Tibial nerve (tissue), 4 donors: Measurements from ENCODE around the gene NHSL1.

ENCODE experiments used
- EP300 ChIP-seq, 2 donors: sonication (generic); formaldehyde crosslinking; IDR thresholded peaks; one replicate each; pipeline ENCODE4 v1.6.1; 2017; ENCODE audit warnings: antibody characterized with exemption in 2 of 2, mild to moderate bottlenecking in 1 of 2
- POLR2A ChIP-seq, 2 donors: fragments of 450-650 bp; IDR thresholded peaks; one replicate each; pipeline ENCODE4 v1.6.1; 2017; ENCODE audit warnings: antibody characterized with exemption in 2 of 2, mild to moderate bottlenecking in 2 of 2, moderate library complexity in 2 of 2
- TF ChIP-seq, protein P1 (sequence below), 5 experiments: fragments of 200-600 bp in 3 of 5; fragments of 450-650 bp in 2 of 5; sonication (generic) in 3 of 5; IDR thresholded peaks; one replicate each; pipeline ENCODE4 v1.5.1; 2016 to 2019; ENCODE audit warnings: antibody characterized with exemption in 5 of 5, mild to moderate bottlenecking in 3 of 5, moderate library complexity in 2 of 5

DNA sequence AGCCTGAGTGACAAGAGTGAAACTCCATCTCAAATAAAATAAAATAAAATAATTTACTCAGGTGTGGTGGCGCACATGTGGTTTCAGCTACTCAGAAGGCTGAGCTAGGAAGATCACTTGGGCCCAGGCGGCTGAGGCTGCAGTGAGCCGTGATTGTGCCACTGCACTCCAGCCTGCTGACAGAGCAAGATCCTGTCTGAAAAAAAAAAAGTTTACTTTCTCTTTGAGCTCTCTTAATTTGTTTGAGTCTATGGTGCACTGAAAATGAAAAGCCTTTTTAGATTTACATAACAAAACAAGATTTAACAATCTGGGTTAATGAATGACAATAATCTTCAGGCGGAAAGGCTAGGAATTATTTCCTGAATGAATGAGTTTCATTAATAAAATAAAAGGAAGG is 23.3 kb upstream of the NHSL1 start:
- TF ChIP-seq, protein P1, sequence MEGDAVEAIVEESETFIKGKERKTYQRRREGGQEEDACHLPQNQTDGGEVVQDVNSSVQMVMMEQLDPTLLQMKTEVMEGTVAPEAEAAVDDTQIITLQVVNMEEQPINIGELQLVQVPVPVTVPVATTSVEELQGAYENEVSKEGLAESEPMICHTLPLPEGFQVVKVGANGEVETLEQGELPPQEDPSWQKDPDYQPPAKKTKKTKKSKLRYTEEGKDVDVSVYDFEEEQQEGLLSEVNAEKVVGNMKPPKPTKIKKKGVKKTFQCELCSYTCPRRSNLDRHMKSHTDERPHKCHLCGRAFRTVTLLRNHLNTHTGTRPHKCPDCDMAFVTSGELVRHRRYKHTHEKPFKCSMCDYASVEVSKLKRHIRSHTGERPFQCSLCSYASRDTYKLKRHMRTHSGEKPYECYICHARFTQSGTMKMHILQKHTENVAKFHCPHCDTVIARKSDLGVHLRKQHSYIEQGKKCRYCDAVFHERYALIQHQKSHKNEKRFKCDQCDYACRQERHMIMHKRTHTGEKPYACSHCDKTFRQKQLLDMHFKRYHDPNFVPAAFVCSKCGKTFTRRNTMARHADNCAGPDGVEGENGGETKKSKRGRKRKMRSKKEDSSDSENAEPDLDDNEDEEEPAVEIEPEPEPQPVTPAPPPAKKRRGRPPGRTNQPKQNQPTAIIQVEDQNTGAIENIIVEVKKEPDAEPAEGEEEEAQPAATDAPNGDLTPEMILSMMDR (IDR thresholded peaks at IDR 0.05), result no peak
- TF ChIP-seq POLR2A (IDR thresholded peaks at IDR 0.05) (no peak), EP300 (IDR thresholded peaks at IDR 0.05) (no peak)
